Dermis lymphatic vessel endothelial cell (primary cell): Measurements from ENCODE around the gene NEDD8. TPM values are rescaled to one million over a fixed set of nuclear protein-coding genes. Genes with fewer than 3 reads are reported as not detected.

ENCODE experiments used
- total RNA-seq: library from RNA; depleted of rRNA; stranded (reverse); fragments of >200 nt; gene quantifications from 2 replicates; pipeline ENCODE4 v1.2.1, GENCODE V29; 2014

Gene NEDD8
- total RNA-seq = 186 and 243 TPM in 2 replicates

DNA sequence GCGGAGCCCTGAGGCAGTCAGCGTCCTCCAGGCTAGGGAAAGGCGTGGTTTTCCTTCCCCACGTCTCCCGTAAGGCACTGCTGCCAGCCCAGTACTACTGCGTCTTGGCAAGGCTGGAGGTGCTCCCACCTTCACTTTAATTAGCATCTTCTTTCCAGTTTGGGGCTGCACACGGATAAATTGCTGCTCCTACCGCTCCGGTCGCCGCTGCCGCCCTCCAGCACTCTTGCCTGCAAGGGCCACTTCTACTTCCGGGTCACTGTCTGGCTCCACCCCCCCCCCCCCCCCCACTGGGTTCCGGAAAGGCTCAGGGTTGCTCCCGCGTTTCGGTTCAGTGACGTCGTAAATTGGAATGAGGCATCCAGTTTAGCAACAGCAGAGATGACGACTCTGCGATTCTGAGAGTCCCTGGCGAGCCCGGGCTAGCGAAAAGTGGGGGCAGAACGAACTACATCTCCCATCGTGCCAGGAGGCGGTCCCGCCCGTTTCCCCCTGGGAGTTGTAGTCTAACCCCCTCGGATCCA, at the start of gene NEDD8:
Gene NEDD8, minus strand, starts transcription at position 247 of the 524 bp plus-strand sequence. Its CDS starts 100 bp downstream, at position 147.

DNA sequence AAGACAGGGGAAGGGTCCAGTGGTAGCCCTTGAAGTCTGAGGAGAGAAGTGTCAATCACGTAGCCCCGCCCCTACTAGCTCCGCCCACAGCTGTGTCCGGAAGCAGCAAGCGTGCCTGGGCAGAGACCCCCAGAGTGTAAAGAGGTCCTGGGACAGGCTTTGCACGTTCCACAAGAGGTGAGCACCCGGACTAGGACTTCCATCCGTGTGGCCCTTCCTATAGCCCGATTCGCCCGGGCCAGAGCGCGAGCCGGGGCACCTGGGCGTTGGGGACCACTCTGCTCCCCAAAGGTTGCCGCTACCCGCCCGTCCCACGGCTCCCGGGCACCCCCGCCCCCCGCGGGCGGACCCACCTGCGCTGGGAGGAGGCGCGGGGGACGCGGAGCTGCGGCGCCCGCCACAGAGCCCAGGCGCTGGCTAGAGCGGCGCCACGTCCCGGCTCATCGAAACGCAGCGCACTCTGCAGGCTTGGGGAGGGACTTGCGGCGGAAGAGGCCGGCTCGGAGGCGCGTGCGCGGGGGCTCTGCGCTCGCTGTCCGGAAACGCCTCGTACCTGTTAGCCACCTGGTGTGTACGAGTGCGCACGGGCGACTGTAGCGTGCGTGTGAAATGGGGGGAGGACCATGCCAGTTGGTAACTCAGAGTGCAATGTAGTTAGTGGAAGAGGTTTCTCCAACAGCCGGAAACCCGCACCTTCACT, 39.1 kb upstream of the NEDD8 start, which contains the start of gene RABGGTA:
Gene RABGGTA, minus strand, starts transcription at position 464 of the 700 bp plus-strand sequence. CDS start 482 bp downstream, outside the sequence.

DNA sequence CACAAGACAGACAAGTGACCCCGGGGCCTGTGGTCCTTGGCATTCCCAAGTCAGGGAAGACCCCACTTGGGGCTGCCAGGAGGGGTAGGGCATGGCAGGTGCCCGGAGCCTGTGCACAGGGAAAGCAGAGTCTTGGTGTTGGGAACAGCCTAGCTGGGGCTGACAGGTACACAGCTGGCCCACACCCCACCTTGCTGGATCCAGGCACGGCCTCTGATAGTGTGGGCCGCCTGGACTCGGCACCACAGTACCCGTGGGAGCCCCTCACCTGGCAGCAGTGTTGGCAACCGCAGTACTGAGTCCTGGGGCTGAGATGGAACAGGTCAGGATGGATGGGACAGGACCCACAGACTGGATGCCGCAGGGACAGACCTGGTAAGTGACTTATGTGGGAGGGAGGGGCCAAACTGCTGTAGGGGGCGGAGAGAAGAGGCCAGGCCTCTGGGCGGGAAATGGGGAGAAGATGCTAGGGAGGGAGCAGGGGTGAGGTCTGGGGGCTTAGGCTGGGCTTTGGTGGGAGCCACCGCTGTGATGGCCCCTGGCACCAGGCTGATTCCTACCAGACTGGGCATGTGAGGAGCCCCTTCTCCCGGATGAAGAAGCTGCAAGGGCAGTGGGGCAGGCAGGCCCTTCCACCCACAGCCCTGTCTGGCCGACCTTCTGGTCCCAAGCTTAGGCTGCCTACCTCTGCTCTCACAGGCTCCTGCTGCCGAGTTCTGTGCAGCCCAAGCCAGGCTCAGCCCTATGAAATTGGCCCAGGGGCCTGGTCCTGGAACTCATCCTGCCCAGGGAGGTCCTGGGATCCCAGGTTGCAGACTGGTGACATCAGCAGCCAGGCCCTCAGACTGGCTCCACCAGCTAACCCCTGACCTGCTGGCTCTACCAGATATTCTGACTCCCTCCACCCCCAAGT, 30.9 kb upstream of the NEDD8 start, which contains the start of gene TGM1:
Gene TGM1, minus strand, starts transcription at position 357 of the 913 bp plus-strand sequence. CDS start 825 bp downstream, outside the sequence.

DNA sequence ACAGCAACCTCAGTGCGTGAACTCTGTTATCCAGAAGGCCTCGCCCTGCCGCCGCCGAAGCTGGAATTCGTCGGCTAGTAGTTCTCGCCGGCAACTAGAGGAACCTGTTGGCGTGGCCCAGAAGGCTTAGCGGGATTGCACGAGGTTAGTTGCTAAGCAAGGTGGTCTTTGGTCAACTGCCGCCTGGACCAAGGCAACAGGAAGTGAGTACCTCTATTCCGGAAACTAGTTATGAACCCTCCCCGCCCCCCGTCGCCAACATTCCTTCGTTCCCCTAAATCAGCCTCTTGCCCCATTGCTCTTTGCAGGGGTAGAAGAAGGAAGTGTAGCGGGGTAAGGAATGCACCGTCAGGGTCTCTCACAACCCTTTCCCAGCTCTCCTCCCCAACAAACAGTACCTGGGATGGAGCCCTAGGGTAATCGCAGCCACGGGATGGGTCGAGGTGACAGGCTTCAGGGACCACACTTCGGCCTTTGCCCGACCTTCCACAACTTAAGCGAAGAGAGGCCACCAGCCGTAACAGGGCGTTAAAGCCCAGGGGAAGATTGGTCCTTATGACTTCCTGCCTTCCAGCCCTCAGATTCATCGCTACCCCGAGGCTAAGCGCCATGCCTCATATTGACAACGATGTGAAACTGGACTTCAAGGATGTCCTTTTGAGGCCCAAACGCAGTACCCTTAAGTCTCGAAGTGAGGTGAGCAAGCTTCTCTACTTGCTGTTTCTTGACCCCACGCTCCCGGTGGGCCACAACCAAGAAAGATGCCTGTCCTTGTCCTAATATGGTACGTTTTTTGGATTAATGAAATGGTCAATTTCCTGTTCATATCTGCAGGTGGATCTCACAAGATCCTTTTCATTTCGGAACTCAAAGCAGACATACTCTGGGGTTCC, 724 bp upstream of the NEDD8 start, which contains the start of gene GMPR2:
Gene GMPR2, plus strand, starts transcription at position 285 of the 893 bp plus-strand sequence. Its CDS starts 325 bp downstream, at position 610.

DNA sequence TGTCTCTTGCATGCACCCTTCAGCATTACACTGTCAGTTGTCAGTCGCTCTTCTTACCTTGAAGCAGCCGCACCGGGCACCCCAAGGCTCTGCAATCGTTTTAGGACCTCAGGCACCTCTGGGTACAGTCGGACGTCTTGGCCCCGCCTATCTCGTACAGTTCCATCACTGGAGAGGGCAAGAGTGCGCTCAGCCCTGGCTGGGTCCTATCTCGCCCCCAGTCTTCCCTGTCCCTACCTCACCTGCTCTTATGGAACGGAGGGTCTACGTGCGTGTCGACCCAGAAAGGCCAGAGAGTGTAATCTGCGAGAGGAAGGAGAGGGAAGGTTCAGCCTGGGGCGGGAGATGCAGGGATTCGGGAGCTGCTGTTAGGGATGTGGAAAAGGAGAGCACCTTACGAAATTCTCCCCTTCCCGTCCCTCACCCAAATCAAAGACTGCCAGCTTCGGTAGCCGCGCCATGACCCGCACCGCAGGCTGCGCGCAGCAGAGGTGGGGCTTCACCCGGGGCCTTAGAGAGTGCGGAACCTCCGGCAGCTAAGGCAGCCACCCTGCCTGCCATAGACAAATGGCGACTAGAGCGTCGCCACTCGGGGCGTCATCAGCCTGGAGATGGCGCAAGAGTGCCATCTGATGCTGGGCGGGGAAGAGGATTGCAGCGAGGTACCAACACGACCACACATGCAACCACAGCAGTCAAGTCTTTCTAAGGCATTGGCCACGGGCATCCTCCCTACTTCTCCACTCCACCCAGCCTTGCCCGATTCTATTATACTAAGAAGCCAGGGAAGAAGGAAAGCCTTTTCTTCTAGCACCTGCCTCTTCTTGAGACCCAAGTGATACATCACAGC, 16.4 kb downstream of the NEDD8 start, which contains the start of gene MDP1:
Gene MDP1, minus strand, starts transcription at position 572 of the 850 bp plus-strand sequence. Its CDS starts 111 bp downstream, at position 461.

GRCh38 chr14:24212924-24213865, 19.0 kb downstream of the NEDD8 start, which contains the start of gene CHMP4A:
TSS of gene CHMP4A (minus strand) at chr14:24213488. CDS start at chr14:24213439, 49 bp downstream.

GRCh38 chr14:24195186-24196070, 36.7 kb downstream of the NEDD8 start, which contains the start of gene TM9SF1:
TSS of gene TM9SF1 (minus strand) at chr14:24195441. CDS start at chr14:24195019, 422 bp downstream.

DNA sequence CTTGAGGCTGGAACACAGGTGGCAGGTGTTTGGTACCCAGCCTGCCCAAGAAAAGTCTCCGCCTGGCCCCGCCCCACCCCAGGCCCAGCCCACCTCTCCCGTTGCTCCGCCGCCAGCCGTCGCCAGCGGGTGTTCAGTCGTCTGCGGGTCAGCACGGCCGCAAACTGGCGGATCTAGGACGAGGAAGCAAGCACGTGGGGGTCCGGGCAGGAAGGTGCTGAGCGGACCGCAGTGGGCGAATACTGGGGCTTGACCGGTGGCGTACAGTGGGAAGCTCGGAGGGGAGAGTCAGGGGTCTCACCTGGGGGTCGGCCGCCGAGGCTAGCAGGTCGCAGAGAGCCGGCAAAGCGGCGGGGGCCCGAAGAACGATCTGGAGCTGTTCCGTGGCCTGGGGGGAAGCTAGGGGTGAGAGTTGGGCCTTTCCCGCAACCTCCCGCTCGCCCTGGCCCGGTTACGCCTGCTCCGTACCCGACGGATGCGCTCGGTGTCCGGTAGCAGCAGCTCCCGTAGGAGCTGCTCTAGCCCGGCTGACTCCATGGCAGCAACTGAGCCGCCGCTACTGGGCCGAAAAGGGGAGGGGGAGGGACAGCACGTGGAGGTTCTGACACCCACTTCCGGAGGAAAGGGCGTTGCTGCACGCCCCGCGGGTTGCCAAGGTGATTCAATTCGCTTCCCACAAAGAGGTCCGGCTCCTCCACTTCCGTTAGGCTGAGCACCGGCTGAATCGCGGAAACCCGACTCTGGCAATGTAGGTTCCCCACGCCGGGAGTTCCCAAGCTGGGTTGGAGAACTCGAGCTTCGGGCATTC, 43.7 kb downstream of the NEDD8 start, which contains the start of gene IPO4:
Gene IPO4, minus strand, starts transcription at position 566 of the 808 bp plus-strand sequence. Its CDS starts 29 bp downstream, at position 537.

GRCh38 chr14:24171422-24172260, 60.5 kb downstream of the NEDD8 start, which contains the start of gene REC8:
TSS of gene REC8 (plus strand) at chr14:24172080. CDS start at chr14:24172553, 473 bp downstream.

Other genes with a start within 250 kb of the NEDD8 start
- gene DHRS4L2, start 243.4 kb downstream of the NEDD8 start, total RNA-seq = 12.1 and 14.8 TPM in 2 replicates
- under 0.01 TPM in 1 of 2 replicates, not detected in the other for gene CARMIL3, start 180.4 kb downstream of the NEDD8 start, total RNA-seq
- gene CPNE6, start 160.8 kb downstream of the NEDD8 start, total RNA-seq = not detected in 2 replicates
- 6.7 and 9.0 TPM in 2 replicates for gene PCK2, start 138.1 kb downstream of the NEDD8 start, total RNA-seq
- 65.9 and 89.1 TPM in 2 replicates for gene DCAF11, start 117.6 kb downstream of the NEDD8 start, total RNA-seq
- gene NRL, start 117.4 kb downstream of the NEDD8 start, total RNA-seq = 0.69 and 2.2 TPM in 2 replicates
- gene FITM1, start 101.7 kb downstream of the NEDD8 start, total RNA-seq = 0.34 and 0.76 TPM in 2 replicates
- gene PSME1, start 96.2 kb downstream of the NEDD8 start, total RNA-seq = 142 and 144 TPM in 2 replicates
- 15.4 and 15.8 TPM in 2 replicates for gene EMC9, start 90.8 kb downstream of the NEDD8 start, total RNA-seq
- gene PSME2, start 85.8 kb downstream of the NEDD8 start, total RNA-seq = 109 and 142 TPM in 2 replicates
- gene RNF31, start 84.9 kb downstream of the NEDD8 start, total RNA-seq = 22.1 and 24.0 TPM in 2 replicates
- gene IRF9, start 71.1 kb downstream of the NEDD8 start, total RNA-seq = 43.9 and 55.4 TPM in 2 replicates
- gene REC8, start 60.3 kb downstream of the NEDD8 start, total RNA-seq = 0.87 and 1.3 TPM in 2 replicates
- 19.3 and 31.5 TPM in 2 replicates for gene IPO4, start 43.6 kb downstream of the NEDD8 start, total RNA-seq
- gene TM9SF1, start 36.9 kb downstream of the NEDD8 start, total RNA-seq = 39.6 and 58.0 TPM in 2 replicates
- gene TSSK4, start 26.7 kb downstream of the NEDD8 start, total RNA-seq = not detected in 2 replicates
- 23.7 and 27.1 TPM in 2 replicates for gene CHMP4A, start 18.9 kb downstream of the NEDD8 start, total RNA-seq
- gene MDP1, start 16.3 kb downstream of the NEDD8 start, total RNA-seq = 11.3 and 13.1 TPM in 2 replicates
- gene GMPR2, start 562 bp upstream of the NEDD8 start, total RNA-seq = 80.6 and 106 TPM in 2 replicates
- 45.1 and 70.4 TPM in 2 replicates for gene TINF2, start 10.3 kb upstream of the NEDD8 start, total RNA-seq
- 0.09 and 0.22 TPM in 2 replicates for gene TGM1, start 30.8 kb upstream of the NEDD8 start, total RNA-seq
- 10.7 and 12.2 TPM in 2 replicates for gene RABGGTA, start 39.2 kb upstream of the NEDD8 start, total RNA-seq
- gene DHRS1, start 67.4 kb upstream of the NEDD8 start, total RNA-seq = 5.8 and 16.0 TPM in 2 replicates
- 20.8 and 21.0 TPM in 2 replicates for gene NOP9, start 67.5 kb upstream of the NEDD8 start, total RNA-seq
- gene CIDEB, start 75.6 kb upstream of the NEDD8 start, total RNA-seq = 1.2 TPM in 2 replicates
- gene LTB4R2, start 77.8 kb upstream of the NEDD8 start, total RNA-seq = 2.3 and 3.1 TPM in 2 replicates
- 1.6 and 1.7 TPM in 2 replicates for gene LTB4R, start 79.1 kb upstream of the NEDD8 start, total RNA-seq
- gene ADCY4, start 102.7 kb upstream of the NEDD8 start, total RNA-seq = 51.0 and 57.6 TPM in 2 replicates
- 2.1 and 2.2 TPM in 2 replicates for gene RIPK3, start 107.6 kb upstream of the NEDD8 start, total RNA-seq
- 0.34 and 0.65 TPM in 2 replicates for gene NFATC4, start 135.8 kb upstream of the NEDD8 start, total RNA-seq
- 3.1 and 3.9 TPM in 2 replicates for gene NYNRIN, start 166.6 kb upstream of the NEDD8 start, total RNA-seq
- gene CBLN3, start 197.3 kb upstream of the NEDD8 start, total RNA-seq = 0.26 and 0.33 TPM in 2 replicates
- 43.3 and 49.2 TPM in 2 replicates for gene KHNYN, start 197.6 kb upstream of the NEDD8 start, total RNA-seq
- gene SDR39U1, start 210.4 kb upstream of the NEDD8 start, total RNA-seq = 7.4 TPM in 2 replicates